ENCODE measurements around the gene ZNF738. TPM values are rescaled to one million over a fixed set of nuclear protein-coding genes. Genes with fewer than 3 reads are reported as not detected.

Gene ZNF738
- total RNA-seq, 2 donors from 2014 or later: 3.1 to 3.5 TPM

DNA sequence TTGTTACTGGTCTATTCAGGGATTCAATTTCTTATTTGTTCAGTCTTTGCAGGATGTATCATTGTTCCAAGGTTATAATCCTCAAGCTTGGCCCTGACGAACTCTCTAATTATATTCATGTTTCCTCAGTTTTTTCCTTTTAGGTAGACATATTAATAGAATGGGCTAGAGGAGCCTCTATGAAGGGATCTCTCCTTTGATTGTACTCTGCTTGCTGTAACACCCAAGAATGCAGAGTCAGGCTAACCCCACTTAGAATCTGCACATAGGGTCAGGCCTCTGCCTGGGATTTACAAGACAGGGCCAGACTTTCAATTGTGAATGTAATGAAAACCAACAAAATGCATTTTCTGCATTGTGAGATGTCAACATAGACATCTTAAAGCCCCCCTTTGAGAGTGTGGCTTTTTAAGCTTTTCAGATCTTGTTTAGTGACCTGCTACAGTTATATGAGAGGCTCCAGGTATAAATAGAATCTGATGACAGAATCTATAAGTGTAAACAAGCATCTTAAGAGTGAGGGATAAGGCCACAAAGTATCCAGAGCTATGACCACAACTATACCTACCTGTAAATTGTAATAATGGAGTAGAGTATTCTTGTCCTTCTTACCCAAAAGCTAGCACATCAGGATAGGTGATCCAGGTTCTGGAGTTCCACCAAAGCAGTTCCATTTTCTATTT lies 43.6 kb downstream of the ZNF738 start:
- ATAC-seq: no peak
- intact Hi-C loops (cut with DNase I): no loop called here
- DNase-seq: no peak

DNA sequence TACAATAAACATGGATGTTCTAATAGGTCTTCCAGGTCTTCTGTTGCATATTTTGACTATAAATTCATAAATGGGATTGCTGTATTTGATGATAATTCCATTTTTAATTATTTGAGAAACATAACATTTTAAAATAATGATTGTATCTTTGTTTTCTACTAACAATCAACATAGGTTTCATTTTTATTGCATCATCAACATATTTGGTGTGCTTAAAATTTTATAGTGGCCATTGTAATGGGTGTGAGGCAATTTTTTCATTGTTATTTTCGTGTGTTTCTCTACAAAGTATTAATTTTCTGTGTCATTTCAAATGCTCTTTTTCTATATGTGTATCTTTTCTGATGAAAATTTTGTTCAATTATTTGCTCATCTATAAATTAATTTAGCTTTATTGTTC lies 51.4 kb downstream of the ZNF738 start:
- no peak for ATAC-seq
- intact Hi-C loops (cut with DNase I): no loop called here
- DNase-seq: no peak

DNA sequence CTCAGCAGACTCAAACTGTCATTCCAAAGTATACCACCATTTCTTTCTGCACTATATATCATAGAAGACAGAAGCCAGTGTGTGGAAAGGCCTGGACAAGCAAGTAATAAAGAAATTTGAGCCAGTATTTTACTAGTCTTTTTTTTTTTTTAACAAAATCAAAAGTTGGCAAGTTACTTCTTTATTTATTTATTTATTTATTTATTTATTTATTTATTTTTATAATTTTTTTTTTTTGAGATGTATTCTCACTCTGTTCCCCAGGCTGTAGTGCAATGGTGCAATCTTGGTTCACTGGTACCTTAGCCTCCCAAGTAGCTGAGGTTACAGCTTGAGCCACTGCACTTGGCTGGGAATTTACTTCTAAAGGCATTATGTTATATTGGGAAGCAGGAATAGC lies 63.4 kb downstream of the ZNF738 start:
- intact Hi-C loops (cut with DNase I): no loop called here
- ATAC-seq (no peak), DNase-seq (no peak)

DNA sequence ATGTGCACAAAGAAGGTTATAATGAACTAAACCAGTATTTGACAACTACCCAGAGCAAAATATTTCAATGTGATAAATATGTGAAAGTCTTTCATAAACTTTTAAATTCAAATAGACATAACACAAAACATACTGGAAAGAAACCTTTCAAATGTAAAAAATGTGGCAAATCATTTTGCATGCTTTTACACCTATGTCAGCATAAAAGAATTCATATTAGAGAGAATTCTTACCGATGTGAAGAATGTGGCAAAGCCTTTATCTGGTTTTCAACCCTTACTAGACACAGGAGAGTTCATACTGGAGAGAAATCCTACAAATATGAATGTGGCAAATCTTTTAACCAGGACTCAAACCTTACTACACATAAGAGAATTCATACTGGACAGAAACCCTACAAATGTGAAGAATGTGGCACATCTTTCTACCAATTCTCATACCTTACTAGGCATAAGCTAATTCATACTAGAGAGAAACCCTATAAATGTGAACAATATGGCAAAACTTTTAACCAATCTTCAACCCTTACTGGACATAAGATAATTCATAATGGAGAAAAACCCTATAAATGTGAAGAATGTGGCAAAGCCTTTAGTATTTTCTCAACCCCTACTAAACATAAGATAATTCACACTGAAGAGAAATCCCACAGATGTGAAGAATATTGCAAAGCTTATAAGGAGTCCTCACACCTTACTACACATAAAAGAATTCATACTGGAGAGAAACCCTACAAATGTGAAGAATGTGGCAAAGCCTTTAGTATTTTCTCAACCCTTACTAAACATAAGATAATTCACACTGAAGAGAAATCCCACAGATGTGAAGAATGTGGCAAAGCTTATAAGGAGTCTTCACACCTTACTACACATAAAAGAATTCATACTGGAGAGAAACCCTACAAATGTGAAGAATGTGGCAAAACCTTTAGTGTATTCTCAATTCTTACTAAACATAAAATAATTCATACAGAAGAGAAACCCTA lies 64.5 kb downstream of the ZNF738 start:
- intact Hi-C loops (cut with DNase I): no loop called here
- no peak for DNase-seq
- ATAC-seq: no peak

Other genes starting within 250 kb of the ZNF738 start
- gene ZNF431, start 217.0 kb upstream of the ZNF738 start, total RNA-seq: 10 to 100 TPM in 1 of 2 donors, 1 to 10 TPM in 1; 6.8 to 10.9 TPM
- gene ZNF708, start 29.6 kb upstream of the ZNF738 start, total RNA-seq: 1 to 10 TPM; 5.7 to 9.4 TPM
- gene ZNF493, start 38.1 kb downstream of the ZNF738 start, total RNA-seq: 10 to 100 TPM; 11.5 to 11.8 TPM
- 1 to 10 TPM; 6.2 to 8.7 TPM for gene ZNF429, start 146.6 kb downstream of the ZNF738 start, total RNA-seq

All from left cardiac atrium (tissue), 4 donors.